NOMO-1 treated with dmso at 0.1 percent for 144 hours (cell line): ENCODE measurements around the gene NXNL2.

Experiments
- DNase-seq: peaks from one replicate; lab custom pipeline; 2025; ENCODE audit not compliant: unreplicated experiment; lab: John Stamatoyannopoulos, UW

The NXNL2 gene

DNA sequence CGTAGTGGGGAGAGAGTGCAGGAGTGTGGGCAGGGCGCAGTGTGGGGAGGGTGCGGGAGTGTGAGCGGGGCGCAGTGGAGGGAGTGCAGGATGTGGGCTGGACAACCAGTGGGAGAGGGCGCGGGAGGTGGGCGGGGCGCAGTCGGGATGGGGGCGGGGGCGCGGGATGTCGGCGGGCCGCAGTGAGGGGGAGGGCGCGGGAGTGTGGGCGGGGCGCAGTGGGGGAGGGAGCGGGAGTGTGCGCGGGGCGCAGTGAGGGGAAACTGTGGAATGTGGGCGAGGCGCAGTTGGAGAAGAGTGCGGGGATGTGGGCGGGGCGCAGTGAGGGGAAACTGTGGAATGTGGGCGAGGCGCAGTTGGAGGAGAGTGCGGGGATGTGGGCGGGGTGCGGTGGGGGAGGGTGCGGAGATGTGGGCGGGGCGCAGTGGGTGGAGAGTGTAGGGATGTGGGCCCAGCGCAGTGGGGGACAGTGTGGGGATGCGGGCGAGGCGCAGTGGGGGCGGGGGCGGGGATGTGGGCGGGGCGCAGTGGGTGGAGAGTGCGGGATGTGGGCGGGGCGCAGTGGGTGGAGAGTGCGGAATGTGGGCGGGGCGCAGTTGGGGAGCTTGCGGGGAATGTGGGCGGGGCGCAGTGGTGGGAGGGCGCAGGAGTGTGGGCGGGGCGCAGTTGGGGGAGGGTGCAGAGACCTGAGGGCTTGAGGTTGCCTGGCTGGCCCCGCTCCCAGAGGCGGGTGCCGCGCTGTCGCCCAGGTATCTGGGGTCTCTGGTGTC lies at the start of gene NXNL2:
Gene NXNL2, plus strand, starts transcription at position 723 of the 770 bp plus-strand sequence. CDS start 257 bp downstream, outside the sequence.
- no peak for DNase-seq

- no peak for DNase-seq
Measured at GRCh38 chr9:88488166-88488565, 46.8 kb upstream of the NXNL2 start.

- DNase-seq: no peak
Measured at GRCh38 chr9:88494983-88495721, 39.8 kb upstream of the NXNL2 start.

GRCh38 chr9:88497224-88497623 lies 37.8 kb upstream of the NXNL2 start:
- no peak for DNase-seq

DNA sequence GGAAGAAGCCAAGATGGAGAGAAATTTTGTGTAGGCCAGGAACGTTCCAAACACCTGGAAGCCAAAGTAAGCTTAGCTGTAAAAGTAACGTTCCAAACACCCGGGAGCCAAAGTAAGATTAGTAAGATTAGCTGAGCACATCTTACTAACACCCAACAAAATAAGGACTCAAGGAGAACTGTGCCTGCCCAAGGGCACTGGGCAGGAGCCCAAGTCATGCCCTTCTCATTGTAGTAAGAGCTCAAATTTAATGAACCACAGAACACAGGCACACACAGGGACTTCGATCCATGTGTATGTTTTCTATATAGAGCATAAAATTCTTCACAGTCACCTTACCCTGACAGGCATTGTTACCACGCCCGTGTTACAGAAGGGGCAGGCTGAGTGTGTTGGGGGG lies 36.1 kb upstream of the NXNL2 start:
- no peak for DNase-seq

GRCh38 chr9:88501086-88501485 lies 33.9 kb upstream of the NXNL2 start:
- no peak for DNase-seq

DNA sequence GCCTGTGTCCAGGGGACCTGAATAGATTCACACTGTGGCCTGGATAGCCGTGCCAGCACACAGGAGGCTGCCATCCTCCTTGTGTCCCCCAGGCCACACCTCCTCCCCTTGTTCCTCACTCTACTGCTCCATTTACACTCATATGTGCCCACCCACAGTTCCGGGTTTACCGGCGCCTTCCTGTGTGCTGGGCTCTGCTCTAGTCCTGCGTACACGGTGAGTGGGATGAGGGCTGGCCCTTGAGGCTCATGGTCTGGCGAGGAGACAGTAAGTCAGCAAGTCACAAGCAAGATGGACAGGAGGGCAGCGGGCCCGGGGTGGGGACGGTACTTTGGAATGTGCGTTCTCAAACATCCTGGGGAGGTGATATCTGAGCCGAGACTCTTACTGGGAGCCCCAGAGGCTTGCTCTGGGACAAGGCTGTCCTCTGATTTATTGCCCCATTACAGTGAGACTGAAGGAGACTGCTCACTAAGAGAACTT lies 32.4 kb upstream of the NXNL2 start:
- no peak for DNase-seq

GRCh38 chr9:88503081-88503844 lies 31.7 kb upstream of the NXNL2 start:
- no peak for DNase-seq

- no peak for DNase-seq
Measured at GRCh38 chr9:88503845-88504764, 30.9 kb upstream of the NXNL2 start.

DNA sequence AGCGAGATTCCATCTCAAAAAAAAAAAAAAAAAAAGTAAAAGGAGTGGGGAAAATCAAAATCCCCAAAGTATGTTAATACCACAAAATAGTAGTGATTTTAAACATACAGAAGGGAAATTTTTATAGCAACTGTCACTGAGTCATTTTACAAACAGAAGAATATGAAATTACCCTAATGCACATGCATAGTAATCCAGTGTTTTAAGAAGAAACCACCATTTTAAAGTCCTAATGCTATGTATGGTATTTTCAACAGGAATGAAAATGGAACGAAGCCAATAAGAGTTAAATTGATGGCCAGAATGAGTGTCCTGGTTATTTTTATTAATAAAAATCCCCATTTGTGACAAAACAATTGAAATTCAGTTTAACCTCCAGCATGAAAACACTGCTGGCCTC lies 26.7 kb upstream of the NXNL2 start:
- DNase-seq: no peak

DNA sequence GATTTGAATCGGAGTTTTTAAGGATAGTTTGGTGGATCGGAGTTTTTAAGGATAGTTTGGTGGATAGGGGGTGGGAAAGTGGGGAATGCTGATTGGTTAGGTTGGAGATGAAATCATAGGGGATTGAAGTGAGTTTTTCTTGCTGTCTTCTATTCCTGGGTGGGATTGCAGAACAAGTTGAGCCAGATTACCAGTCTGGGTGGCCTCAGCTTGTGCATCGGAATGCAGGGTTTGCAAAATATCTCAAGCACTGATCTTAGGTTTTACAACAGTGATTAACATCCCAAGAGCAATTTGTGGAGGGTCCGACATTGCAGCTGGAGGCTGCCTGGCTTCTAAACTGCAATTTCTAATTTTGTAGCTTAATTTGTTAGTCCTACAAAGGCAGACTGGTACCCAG lies 23.1 kb upstream of the NXNL2 start:
- no peak for DNase-seq

DNA sequence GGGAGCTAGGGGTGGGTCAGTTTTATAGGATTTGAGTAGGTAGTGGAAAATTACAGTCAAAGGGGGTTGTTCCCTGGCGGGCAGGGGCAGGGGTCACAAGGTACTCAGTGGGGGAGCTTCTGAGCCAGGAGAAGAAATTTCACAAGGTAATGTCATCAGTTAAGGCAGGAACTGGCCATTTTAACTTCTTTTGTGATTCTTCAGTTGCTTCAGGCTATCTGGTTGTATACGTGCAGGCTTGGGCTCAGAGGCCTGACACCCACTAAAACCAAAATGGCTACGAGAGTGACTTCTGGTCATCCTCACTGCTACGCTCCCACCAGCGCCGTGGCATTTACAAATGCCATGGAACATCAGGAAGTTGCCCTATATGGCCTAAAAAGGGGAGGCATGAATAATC lies 20.7 kb upstream of the NXNL2 start:
- no peak for DNase-seq

DNA sequence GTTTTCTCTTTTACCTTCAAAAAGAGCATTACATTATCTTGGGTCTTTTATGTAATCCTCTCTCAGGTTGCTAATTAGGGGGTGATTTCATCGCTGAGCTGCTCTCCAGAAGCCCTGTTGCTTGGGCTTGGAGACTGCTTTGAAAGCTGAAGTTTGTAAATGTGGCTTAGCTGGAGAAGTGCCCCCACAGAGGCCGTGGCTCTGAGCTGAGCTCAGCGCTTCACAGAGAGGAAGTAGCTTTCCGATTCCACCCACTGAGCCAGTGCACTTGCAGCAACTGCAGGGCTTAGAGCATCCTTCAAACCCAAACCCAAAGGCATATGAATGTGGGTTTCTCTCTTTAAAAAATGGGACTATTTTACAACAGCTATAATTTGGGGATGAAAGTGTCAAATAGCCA lies 13.7 kb upstream of the NXNL2 start:
- no peak for DNase-seq

GRCh38 chr9:88522360-88522759 lies 12.6 kb upstream of the NXNL2 start:
- DNase-seq: no peak

DNA sequence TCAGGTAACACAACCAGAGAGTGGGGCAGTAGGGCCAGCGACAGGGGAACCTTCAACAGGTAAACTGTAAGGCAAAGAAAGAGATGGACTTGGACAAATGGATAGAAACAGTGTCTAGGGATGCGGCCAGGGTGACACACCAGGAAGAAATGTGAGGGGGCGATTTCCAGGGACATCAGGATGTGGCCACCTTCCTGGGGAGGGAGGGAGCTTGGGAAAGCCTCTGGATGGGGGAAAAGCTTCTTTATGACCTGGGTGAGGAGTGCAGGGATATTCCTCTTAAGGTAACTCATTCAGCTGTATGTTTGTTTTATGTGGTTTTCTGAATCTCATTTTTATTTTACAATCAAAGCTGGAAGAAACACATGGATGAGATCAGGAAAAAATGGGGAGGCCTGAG lies 11.9 kb upstream of the NXNL2 start:
- DNase-seq: no peak

GRCh38 chr9:88524911-88525310 lies 10.1 kb upstream of the NXNL2 start:
- DNase-seq: no peak

- DNase-seq: no peak
Measured at GRCh38 chr9:88527618-88528017, 7.4 kb upstream of the NXNL2 start.

GRCh38 chr9:88528080-88528790 lies 6.7 kb upstream of the NXNL2 start:
- no peak for DNase-seq

- no peak for DNase-seq
Measured at GRCh38 chr9:88529496-88529895, 5.5 kb upstream of the NXNL2 start.

DNA sequence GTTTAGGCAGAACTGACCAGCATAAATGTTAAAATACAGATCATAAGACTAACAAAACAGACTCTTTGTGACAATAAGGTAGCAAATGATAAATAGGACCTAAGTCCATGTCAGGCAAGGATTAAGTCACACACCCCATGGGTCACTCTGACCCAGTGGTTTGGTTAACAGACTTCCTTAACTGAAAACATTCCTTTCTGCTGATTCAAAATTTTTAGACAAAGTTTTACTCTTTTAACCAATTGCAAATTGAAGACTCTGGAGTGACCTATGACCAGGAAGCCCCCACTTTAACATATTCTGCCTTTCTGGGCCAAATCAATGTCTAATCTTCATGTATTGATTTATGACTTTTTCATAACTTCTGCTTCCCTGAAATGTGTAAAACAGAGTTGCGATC lies 4.9 kb upstream of the NXNL2 start:
- DNase-seq: no peak
